Bone marrow (tissue), 2 donors: ENCODE data around the gene TMEM253.

Experiments
- DNase-seq, 2 donors: peaks; one replicate each; lab custom pipeline; 2025; lab: John Stamatoyannopoulos, UW

TMEM253 gene

GRCh38 chr14:21071225-21072030 is 29.4 kb upstream of the TMEM253 start:
- peak; percentile 89 to 90 for DNase-seq

GRCh38 chr14:21072031-21072473 is 28.8 kb upstream of the TMEM253 start:
- peak in 1 of 2 donors; percentile 47 for DNase-seq

GRCh38 chr14:21072781-21073339 is 28.0 kb upstream of the TMEM253 start:
- no peak for DNase-seq

- DNase-seq: no peak
Measured at GRCh38 chr14:21073921-21074320, 26.9 kb upstream of the TMEM253 start.

GRCh38 chr14:21074398-21075272 is 26.2 kb upstream of the TMEM253 start:
- DNase-seq: no peak

GRCh38 chr14:21075719-21076437 is 25.0 kb upstream of the TMEM253 start:
- no peak for DNase-seq

GRCh38 chr14:21077672-21078071 is 23.2 kb upstream of the TMEM253 start:
- no peak for DNase-seq

GRCh38 chr14:21078287-21078686 is 22.6 kb upstream of the TMEM253 start:
- DNase-seq: no peak

GRCh38 chr14:21078726-21079125 is 22.1 kb upstream of the TMEM253 start:
- no peak for DNase-seq

GRCh38 chr14:21081521-21082142 is 19.2 kb upstream of the TMEM253 start:
- no peak for DNase-seq

GRCh38 chr14:21083565-21084325 is 17.1 kb upstream of the TMEM253 start:
- no peak for DNase-seq

GRCh38 chr14:21084396-21084795 is 16.5 kb upstream of the TMEM253 start:
- no peak for DNase-seq

GRCh38 chr14:21084998-21085853 is 15.6 kb upstream of the TMEM253 start:
- DNase-seq: no peak

GRCh38 chr14:21086908-21087293 is 14.0 kb upstream of the TMEM253 start:
- DNase-seq: no peak

- peak in 1 of 2 donors; percentile 92 for DNase-seq
Measured at GRCh38 chr14:21087294-21088091, 13.4 kb upstream of the TMEM253 start.

GRCh38 chr14:21088687-21089086 is 12.2 kb upstream of the TMEM253 start:
- no peak for DNase-seq

GRCh38 chr14:21089271-21089670 is 11.6 kb upstream of the TMEM253 start:
- DNase-seq: no peak

GRCh38 chr14:21089877-21090193 is 11.0 kb upstream of the TMEM253 start:
- no peak for DNase-seq
